Urinary bladder (tissue), 4 donors: ENCODE data around the gene SPEN. TPM values are rescaled to one million over a fixed set of nuclear protein-coding genes. Genes with fewer than 3 reads are reported as not detected.

Experiments used
- DNase-seq: peaks from one replicate; pipeline ENCODE4 v3.0.0-alpha.2; 2015; ENCODE audit errors: extremely low spot score
- H3K27ac ChIP-seq: one replicate; pipeline ENCODE4 v1.5.1; 2013; ENCODE audit warnings: low read depth, mild to moderate bottlenecking, moderate library complexity
- H3K36me3 ChIP-seq: one replicate; pipeline ENCODE4 v1.6.1; 2013; ENCODE audit warnings: mild to moderate bottlenecking, moderate library complexity; ENCODE audit not compliant: insufficient read depth
- H3K4me1 ChIP-seq: one replicate; pipeline ENCODE4 v1.6.1; 2013; ENCODE audit warnings: mild to moderate bottlenecking, moderate library complexity; ENCODE audit not compliant: insufficient read depth
- H3K4me3 ChIP-seq: one replicate; pipeline ENCODE4 v1.5.1; 2013; ENCODE audit warnings: low read depth, low read length
- WGBS: extraction: QIAGEN DNeasy Blood & Tissue Kit; methylation state at CpG from one replicate; pipeline ENCODE4 v1.1.7; 2013; 5-methylcytosine and 5-hydroxymethylcytosine counted together
- polyA plus RNA-seq: library from polyadenylated mRNA; stranded (reverse); fragments of 200-250 nt; gene quantifications from one replicate; pipeline ENCODE4 v1.2.3, GENCODE V29; 2013
- total RNA-seq: library from RNA; depleted of rRNA; stranded (reverse); fragments of >200 nt; gene quantifications from one replicate; pipeline ENCODE4 v1.2.3, GENCODE V29; 2014
- donor health status: healthy with polysubstance abuse.
- donor health status: healthy.

SPEN gene
- total and polyA plus RNA-seq, 2 donors = 31.8 to 47.6 TPM

DNA sequence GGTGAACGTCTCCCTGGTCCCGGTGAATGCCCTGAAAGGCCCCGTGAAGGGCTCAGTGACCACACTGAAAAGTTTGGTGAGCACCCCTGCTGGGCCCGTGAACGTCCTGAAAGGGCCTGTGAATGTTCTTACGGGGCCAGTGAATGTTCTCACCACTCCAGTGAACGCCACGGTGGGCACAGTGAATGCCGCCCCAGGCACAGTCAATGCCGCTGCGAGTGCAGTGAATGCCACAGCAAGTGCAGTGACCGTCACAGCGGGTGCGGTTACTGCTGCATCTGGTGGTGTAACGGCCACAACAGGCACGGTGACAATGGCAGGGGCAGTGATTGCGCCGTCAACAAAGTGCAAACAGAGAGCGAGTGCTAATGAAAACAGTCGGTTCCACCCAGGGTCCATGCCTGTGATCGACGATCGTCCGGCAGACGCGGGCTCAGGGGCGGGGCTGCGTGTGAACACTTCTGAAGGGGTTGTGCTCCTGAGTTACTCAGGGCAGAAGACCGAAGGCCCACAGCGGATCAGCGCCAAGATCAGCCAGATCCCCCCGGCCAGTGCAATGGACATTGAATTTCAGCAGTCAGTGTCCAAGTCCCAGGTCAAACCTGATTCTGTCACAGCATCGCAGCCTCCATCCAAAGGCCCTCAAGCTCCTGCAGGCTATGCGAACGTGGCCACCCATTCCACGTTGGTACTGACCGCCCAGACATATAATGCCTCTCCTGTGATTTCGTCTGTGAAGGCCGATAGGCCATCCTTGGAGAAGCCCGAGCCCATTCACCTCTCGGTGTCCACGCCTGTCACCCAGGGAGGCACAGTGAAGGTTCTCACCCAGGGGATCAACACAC is 86.9 kb downstream of the SPEN start:
- WGBS = 90% methylated on average over 42 of the region's 42 CpGs
- Histone ChIP-seq H3K4me1 (no peaks in the 10 kb centered on the region), H3K27ac (no peak overlapping the region), H3K4me3 (no peak overlapping the region), H3K36me3 (peaks cover 11% of the 10 kb centered on the region)
- no peak for DNase-seq

DNA sequence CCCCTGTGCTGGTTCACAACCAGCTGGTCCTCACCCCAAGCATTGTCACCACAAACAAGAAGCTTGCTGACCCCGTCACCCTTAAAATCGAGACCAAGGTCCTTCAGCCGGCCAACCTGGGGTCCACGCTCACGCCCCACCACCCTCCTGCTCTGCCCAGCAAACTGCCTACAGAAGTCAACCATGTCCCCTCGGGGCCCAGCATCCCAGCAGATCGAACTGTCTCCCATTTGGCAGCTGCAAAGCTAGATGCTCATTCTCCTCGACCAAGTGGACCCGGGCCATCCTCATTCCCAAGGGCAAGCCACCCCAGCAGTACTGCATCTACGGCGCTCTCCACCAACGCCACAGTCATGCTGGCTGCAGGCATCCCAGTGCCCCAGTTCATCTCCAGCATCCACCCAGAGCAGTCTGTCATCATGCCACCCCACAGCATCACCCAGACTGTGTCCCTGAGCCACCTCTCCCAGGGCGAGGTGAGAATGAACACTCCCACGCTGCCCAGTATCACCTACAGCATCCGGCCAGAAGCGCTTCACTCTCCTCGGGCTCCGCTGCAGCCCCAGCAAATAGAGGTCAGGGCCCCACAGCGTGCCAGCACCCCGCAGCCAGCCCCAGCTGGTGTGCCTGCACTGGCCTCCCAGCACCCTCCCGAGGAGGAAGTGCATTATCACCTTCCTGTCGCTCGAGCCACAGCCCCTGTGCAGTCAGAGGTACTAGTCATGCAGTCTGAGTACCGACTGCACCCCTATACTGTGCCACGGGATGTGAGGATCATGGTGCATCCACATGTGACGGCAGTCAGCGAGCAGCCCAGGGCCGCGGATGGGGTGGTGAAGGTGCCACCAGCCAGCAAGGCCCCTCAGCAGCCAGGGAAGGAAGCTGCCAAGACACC is 87.8 kb downstream of the SPEN start:
- no peak for DNase-seq
- no peak overlapping the region for H3K27ac ChIP-seq
- peaks cover 11% of the 10 kb centered on the region for H3K36me3 ChIP-seq
- WGBS = 94% methylated on average over 29 of the region's 29 CpGs
- H3K4me1 ChIP-seq = no peaks in the 10 kb centered on the region
- H3K4me3 ChIP-seq = no peak overlapping the region

- no peak for DNase-seq
- Histone ChIP-seq H3K36me3 (peaks cover 14% of the 10 kb centered on the region), H3K4me3 (no peak overlapping the region), H3K4me1 (no peaks in the 10 kb centered on the region), H3K27ac (no peak overlapping the region)
- 96% methylated on average over 10 of the region's 10 CpGs for WGBS
Observed at GRCh38 chr1:15936025-15936424, 88.5 kb downstream of the SPEN start.

DNA sequence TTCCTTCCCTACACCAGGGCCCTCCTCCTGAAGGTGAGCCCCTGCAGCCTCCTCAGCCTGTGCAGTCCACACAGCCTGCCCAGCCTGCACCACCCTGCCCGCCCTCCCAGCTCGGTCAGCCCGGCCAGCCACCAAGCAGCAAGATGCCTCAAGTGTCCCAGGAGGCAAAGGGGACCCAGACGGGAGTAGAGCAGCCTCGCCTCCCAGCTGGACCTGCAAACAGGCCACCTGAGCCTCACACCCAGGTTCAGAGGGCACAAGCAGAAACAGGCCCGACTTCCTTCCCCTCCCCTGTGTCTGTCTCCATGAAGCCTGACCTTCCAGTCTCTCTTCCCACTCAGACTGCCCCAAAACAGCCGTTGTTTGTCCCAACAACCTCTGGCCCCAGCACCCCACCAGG is 89.6 kb downstream of the SPEN start:
- Histone ChIP-seq H3K36me3 (peaks cover 13% of the 10 kb centered on the region), H3K4me1 (no peaks in the 10 kb centered on the region), H3K27ac (no peak overlapping the region), H3K4me3 (no peak overlapping the region)
- no peak for DNase-seq
- WGBS = 81% methylated on average over 7 of the region's 7 CpGs

GRCh38 chr1:15937706-15938168 is 90.2 kb downstream of the SPEN start:
- WGBS = 70% methylated on average over 14 of the region's 14 CpGs
- Histone ChIP-seq H3K27ac (no peak overlapping the region), H3K36me3 (peaks cover 13% of the 10 kb centered on the region), H3K4me1 (no peaks in the 10 kb centered on the region), H3K4me3 (no peak overlapping the region)
- DNase-seq = no peak

- no peak for DNase-seq
- peaks cover 13% of the 10 kb centered on the region for H3K36me3 ChIP-seq
Observed at GRCh38 chr1:15938628-15939161, 91.2 kb downstream of the SPEN start.

GRCh38 chr1:15939181-15940109 is 91.9 kb downstream of the SPEN start:
- no peak for DNase-seq
- Histone ChIP-seq H3K27ac (no peak overlapping the region), H3K36me3 (peaks cover 15% of the 10 kb centered on the region), H3K4me3 (no peak overlapping the region), H3K4me1 (no peaks in the 10 kb centered on the region)
- WGBS = 41% methylated on average over 17 of the region's 17 CpGs

More at GRCh38 chr1:15938628-15939161, 91.2 kb downstream of the SPEN start:
- WGBS = 93% methylated on average over 8 of the region's 8 CpGs
- H3K4me1 ChIP-seq = no peaks in the 10 kb centered on the region
- no peak overlapping the region for H3K4me3 ChIP-seq
- H3K27ac ChIP-seq = no peak overlapping the region

- Histone ChIP-seq H3K4me3 (no peak overlapping the region), H3K4me1 (no peaks in the 10 kb centered on the region), H3K27ac (no peak overlapping the region), H3K36me3 (peaks cover 11% of the 10 kb centered on the region)
- 88% methylated on average over 13 of the region's 13 CpGs for WGBS
- no peak for DNase-seq
Observed at GRCh38 chr1:15940110-15941043, 92.9 kb downstream of the SPEN start.

DNA sequence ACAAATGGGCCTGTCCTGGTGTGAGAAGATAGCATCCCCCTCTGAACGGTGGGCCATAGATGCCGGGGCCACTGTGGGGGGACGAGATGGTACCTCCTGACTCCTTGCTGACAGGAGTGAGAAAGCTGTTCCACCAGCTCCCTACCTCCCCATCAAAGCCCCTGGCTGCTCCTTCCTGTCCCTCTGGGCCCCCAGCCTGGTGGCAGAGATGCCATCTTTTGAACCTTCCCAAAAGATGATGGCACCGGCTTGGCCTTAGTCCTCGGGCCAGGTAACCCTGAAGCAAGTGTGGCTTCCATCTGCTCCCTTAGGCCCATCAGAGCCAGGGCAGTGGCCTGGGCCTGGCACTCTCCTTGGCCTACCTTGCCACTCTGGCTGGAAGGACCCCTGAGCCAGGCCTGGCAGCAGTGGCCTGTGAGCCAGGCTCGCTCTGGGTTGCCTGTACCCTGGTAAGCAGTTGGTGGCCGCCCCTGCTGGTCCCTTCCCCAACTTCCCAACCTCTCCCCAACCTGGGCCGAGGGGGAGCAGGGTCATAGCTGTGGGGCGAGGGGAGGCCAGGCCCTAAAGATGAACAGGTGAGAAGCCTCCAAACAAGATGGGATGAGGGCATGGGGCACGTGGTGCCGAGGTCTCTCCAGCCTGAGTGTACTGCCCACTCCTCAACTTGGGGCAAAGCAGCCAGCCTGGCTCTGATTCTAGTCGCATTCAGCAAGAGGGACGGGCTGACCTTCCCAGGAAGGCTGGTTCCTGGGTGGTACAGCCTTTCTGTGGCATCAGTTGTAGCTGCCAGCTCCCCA is 93.7 kb downstream of the SPEN start:
- H3K36me3 ChIP-seq = peaks cover 11% of the 10 kb centered on the region
- 93% methylated on average over 13 of the region's 13 CpGs for WGBS
- no peak for DNase-seq
- H3K27ac ChIP-seq = no peak overlapping the region
- no peaks in the 10 kb centered on the region for H3K4me1 ChIP-seq
- H3K4me3 ChIP-seq = no peak overlapping the region

DNA sequence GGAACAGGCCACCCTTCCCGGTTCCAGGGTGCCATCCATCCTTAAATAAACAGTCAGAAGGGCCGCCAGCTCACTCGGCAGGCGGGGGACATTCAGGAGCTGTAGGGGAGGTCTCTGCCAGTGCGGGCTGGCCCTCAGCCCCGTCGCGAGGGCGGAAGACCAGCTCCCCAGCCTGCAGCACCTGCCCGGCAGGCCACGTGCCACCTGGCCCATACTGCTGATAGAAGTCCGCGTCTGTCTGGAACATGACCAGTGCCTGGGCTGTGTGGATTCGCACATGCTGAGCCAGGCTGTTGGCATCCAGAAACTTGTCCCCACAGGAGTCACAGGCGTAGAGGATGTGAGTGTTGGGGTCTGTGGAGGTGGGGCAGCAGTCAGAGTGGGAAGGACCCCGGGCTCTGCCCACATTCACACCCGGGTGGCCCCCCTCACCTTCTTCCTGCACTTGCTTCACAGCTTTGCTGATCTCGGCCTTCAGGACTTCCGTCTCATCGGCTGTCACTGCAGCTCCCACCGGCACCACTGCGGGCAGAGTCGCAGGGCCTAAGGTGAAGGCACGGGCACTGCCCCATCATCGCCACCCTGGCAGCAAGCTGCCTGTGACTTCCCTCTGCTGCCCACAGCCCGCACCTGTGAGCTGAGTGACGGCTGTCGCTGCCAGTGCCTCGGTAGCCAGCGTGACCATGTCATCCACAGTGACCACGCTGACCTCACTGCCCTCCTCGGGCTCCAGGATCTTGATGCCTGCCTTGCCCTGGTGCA is 94.6 kb downstream of the SPEN start:
- 86% methylated on average over 32 of the region's 32 CpGs for WGBS
- no peak for DNase-seq
- Histone ChIP-seq H3K4me3 (no peak overlapping the region), H3K36me3 (peaks cover 11% of the 10 kb centered on the region), H3K4me1 (no peaks in the 10 kb centered on the region), H3K27ac (no peak overlapping the region)
